ENCODE results near the gene CHERP. TPM values are rescaled to one million over a fixed set of nuclear protein-coding genes. Genes with fewer than 3 reads are reported as not detected.

CHERP gene
- total RNA-seq, 4 donors from 2014 or later, result 11.4 to 26.4 (median 22.4) TPM

- Histone ChIP-seq H3K27ac (no peak overlapping the region), H3K9me3 (no peaks in the 10 kb centered on the region), H3K36me3 (peaks cover 0 to 85% (median 0%) of the 10 kb centered on the region in 3 donors), H3K4me1 (peaks cover 0 to 7% (median 2%) of the 10 kb centered on the region in 4 donors), H3K27me3 (no peaks in the 10 kb centered on the region), H3K4me3 (no peak overlapping the region)
- TF ChIP-seq CTCF (IDR thresholded peaks at IDR 0.05) (no peak), POLR2A (IDR thresholded peaks at IDR 0.05) (no peak)
- DNase-seq, result no peak
Observed at GRCh38 chr19:16536130-16536529, 6.1 kb downstream of the CHERP start.

GRCh38 chr19:16535381-16535780 lies 6.9 kb downstream of the CHERP start:
- H3K4me3 ChIP-seq, result no peak overlapping the region
- no peak for TF ChIP-seq POLR2A (IDR thresholded peaks at IDR 0.05)
- TF ChIP-seq CTCF (IDR thresholded peaks at IDR 0.05), result no peak
- H3K27me3 ChIP-seq, result no peaks in the 10 kb centered on the region
- H3K4me1 ChIP-seq, result no peaks in the 10 kb centered on the region
- peaks cover 0 to 92% (median 0%) of the 10 kb centered on the region in 3 donors for H3K36me3 ChIP-seq
- no peak for DNase-seq
- no peaks in the 10 kb centered on the region for H3K9me3 ChIP-seq
- no peak overlapping the region for H3K27ac ChIP-seq

GRCh38 chr19:16532440-16533234 lies 9.6 kb downstream of the CHERP start:
- Histone ChIP-seq H3K27me3 (no peaks in the 10 kb centered on the region), H3K4me3 (no peak overlapping the region), H3K27ac (no peak overlapping the region), H3K36me3 (peaks cover 0 to 100% (median 0%) of the 10 kb centered on the region in 3 donors), H3K9me3 (no peaks in the 10 kb centered on the region), H3K4me1 (no peaks in the 10 kb centered on the region)
- TF ChIP-seq CTCF (IDR thresholded peaks at IDR 0.05) (no peak), POLR2A (IDR thresholded peaks at IDR 0.05) (no peak)
- no peak for DNase-seq

GRCh38 chr19:16531380-16531669 lies 10.9 kb downstream of the CHERP start:
- H3K27ac ChIP-seq, result no peak overlapping the region
- no peak for TF ChIP-seq CTCF (IDR thresholded peaks at IDR 0.05)
- no peak for TF ChIP-seq POLR2A (IDR thresholded peaks at IDR 0.05)
- H3K27me3 ChIP-seq, result no peaks in the 10 kb centered on the region
- no peaks in the 10 kb centered on the region for H3K4me1 ChIP-seq
- DNase-seq, result no peak
- no peak overlapping the region for H3K4me3 ChIP-seq
- no peaks in the 10 kb centered on the region for H3K9me3 ChIP-seq
- H3K36me3 ChIP-seq, result peaks cover 0 to 100% (median 0%) of the 10 kb centered on the region in 3 donors

- Histone ChIP-seq H3K27ac (no peak overlapping the region), H3K4me3 (no peak overlapping the region), H3K27me3 (no peaks in the 10 kb centered on the region), H3K4me1 (no peaks in the 10 kb centered on the region), H3K9me3 (no peaks in the 10 kb centered on the region), H3K36me3 (peaks cover 0 to 100% (median 0%) of the 10 kb centered on the region in 3 donors)
- DNase-seq, result no peak
- no peak for TF ChIP-seq POLR2A (IDR thresholded peaks at IDR 0.05)
- TF ChIP-seq CTCF (IDR thresholded peaks at IDR 0.05), result no peak
Observed at GRCh38 chr19:16530540-16531379, 11.5 kb downstream of the CHERP start.

Measured in Peyer's patch (tissue), 4 donors.